Activated CD4-positive, alpha-beta T cell treated with anti-CD3 and anti-CD28 coated beads, Interleukin-10, Interleukin-2, amounts not matched to agents 100 ng/mL and 50 ng/mL, durations not matched to agents 16 hours and 8 hours (primary cell): ENCODE results near the gene SSTR4.
"Not testable (repeated sequence)": the region's sequence is repeated elsewhere in the genome, so short reads cannot be mapped to it uniquely, and the experiment has no call there.

Experiments used
- DNase-seq: peaks from one replicate; pipeline ENCODE4 v3.0.0-alpha.2; 2020

Gene SSTR4

DNA sequence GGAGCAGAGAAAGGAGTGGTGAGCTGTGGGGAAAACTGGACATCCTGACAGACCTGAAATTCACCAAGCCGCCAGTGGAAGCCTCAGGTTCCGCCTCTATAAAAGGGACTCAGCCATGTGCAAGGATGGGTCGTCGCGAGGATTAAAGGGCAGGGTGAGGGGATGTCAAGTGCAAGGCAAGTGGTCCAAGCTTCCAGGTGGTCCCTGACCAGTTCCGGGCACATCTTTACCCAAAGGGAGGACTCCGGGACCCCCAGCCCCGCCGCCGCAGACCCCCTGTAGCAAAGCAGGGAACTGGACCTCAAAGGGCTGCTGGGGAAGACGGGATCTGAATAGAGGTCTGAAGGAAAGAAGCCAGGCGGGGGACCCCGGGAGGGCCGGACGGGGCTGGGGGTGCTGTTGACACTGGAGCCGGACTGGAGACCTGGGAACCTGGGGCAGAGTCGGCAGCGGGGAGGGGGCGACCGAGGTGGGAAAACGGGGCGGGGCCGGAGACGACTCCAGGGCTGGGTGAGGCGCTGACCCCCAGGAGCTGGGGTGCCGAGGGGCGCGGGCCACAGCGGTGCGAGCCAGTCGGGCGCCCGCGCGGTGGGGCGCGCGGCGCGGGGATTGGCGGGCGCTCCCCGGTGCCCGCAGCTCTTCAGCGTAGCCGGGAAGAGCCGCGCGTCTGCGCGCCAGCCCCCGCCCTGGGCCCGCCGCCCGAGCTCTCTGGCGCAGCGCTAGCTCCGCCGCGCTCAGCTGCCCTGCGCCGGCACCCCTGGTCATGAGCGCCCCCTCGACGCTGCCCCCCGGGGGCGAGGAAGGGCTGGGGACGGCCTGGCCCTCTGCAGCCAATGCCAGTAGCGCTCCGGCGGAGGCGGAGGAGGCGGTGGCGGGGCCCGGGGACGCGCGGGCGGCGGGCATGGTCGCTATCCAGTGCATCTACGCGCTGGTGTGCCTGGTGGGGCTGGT, at the start of gene SSTR4:
Gene SSTR4 (plus strand): TSS at position 592 of the 951 bp plus-strand sequence. CDS start 172 bp downstream, at position 764.
- no peak for DNase-seq

GRCh38 chr20:22986601-22987000, 48.5 kb upstream of the SSTR4 start:
- DNase-seq = no peak

DNA sequence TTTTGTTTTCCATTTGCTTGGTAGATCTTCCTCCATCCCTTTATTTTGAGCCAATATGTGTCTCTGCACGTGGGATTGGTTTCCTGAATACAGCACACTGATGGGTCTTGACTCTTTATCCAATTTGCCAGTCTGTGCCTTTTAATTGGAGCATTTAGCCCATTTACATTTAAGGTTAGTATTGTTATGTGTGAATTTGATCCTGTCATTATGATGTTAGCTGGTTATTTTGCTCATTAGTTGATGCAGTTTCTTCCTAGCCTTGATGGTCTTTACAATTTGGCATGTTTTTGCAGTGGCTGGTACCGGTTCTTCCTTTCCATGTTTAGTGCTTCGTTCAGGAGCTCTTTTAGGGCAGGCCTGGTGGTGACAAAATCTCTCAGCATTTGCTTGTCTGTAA, 43.7 kb upstream of the SSTR4 start:
- DNase-seq = not testable (repeated sequence)

DNA sequence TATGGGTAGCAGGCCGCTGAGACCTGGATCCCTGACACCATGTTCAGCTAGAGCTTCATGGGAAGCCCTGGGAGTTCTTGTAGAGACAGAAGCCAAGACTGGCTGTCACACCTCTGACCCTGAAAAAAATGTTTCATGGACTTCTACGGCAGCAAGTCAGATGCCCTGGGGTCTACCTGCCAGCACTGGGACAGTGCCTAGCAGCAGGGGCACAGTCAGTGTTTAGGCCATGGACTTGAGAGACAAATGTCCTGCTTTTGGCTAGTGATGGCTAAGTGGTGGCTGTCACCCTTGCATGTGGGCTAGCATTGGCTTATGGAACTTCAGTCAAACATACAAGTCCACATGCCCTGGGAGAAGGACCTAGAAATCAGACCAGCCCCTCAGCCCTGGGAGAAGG, 41.3 kb upstream of the SSTR4 start:
- no peak for DNase-seq

GRCh38 chr20:22995923-22996322, 39.2 kb upstream of the SSTR4 start:
- no peak for DNase-seq

GRCh38 chr20:22998476-22998875, 36.6 kb upstream of the SSTR4 start:
- DNase-seq = no peak

DNA sequence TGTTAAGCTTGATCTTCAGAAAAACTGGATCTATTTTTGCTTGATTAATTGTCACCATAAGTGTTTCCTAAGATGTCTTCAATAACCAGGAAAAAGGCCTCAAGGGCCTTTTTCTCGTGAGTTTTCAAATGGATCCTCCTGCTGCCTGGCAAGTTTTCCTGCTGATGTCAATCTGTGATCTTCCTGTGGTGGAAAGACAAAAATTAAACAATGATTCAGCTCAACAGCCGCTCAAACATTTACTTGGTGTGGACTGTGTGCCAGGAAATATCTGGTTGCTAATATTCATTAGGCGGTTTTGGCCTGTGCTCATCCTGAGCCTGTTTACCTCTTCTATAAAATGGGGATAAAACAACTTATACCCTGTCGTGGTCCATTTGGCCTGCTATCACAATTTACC, 35.4 kb upstream of the SSTR4 start:
- DNase-seq = no peak

DNA sequence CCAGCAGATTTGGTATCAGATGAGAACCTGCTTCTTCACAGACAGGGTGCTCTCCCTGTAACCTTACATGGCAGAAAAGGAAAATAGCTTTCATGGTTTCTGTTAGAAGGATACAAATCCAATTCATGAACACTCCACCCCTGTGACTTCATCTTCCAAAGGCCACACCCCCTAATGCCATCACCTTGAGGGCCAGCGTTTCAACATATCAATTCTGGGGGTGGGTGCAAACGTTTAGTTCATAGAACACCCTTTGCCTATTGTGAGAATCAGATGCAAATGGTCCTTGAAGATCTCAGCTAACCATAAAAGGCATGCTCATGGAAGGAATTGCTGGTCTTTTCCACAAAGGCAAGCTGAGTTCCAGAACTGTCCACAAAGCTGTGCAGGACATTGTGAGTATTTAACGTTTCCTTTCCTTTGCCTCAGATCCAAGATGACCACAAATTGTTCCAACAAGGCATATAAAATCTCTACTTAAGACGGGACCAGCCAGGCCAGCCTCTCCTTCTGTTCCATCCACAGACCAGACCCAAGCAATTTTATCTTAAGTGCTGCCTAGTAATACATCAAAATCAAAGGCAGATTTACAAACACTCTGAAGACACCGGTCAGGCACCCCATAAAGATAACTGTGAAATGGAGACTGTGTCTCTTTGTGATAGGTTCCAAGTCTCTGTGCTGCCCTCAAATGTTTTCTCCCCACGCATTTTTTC, 34.7 kb upstream of the SSTR4 start:
- DNase-seq = no peak

DNA sequence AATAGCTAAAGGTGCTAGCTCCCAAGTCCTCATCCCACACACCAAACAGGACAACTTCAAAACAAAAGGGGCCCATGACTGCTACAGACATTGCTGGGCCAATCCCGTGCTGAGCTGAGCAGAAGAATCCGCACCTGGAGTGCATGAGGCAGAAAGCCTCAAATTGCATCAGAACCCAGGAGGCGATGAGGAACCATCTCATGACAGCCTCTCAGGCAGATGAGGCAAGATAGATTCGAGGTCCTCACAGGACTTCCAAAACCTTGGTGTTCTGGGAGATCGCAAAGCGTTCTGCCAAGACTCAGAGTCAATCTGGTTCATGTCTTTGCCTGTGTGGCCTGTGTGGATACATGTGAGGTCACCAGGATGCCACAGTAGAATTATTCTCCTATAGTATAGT, 32.8 kb upstream of the SSTR4 start:
- DNase-seq = no peak

GRCh38 chr20:23003077-23003635, 32.0 kb upstream of the SSTR4 start:
- no peak for DNase-seq

DNA sequence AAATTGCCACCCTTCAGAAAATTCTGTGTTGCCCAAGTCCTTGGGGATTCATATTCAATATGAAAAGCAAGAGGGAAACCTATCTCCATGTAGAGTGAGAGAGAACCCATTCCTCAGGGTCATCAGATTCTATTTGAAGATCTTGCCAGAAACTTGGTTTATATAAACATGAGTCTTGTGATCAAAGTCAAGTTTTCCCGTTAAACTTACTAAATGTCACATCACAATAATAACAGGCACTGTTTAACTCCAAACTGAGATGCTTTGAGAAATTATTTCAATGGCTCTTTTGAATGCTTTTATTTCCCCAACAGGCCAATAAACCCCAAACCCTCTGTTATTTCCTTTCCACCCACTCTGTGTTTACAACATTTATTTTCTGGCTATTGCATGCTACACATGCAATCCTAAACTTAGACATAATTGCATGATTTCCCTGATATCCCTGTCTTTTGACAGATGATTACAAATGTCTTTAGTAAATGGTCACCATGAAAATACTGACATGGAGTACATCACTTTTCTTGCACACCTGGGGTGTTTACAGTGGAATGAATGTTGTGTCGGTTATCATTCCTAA, 31.1 kb upstream of the SSTR4 start:
- no peak for DNase-seq

DNA sequence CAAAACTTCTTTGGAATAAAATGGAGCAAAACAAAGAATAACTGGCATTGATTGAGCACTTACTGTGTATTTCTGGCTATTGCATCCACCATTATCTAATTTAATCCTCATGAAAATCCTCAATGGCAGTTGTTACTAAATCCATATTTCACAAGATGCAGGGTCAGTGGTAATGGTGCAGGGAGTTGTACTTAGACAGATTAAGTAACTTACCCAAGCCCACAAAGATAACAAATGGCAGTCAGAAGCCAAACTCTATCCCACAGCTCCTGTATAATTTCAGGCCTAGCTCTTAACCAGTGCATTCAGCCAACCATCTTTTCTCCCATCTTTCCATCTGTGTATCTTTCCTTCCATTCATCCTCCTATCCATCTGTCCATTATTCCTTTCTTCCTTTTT, 29.3 kb upstream of the SSTR4 start:
- DNase-seq = no peak

GRCh38 chr20:23007462-23007861, 27.6 kb upstream of the SSTR4 start:
- DNase-seq = no peak

DNA sequence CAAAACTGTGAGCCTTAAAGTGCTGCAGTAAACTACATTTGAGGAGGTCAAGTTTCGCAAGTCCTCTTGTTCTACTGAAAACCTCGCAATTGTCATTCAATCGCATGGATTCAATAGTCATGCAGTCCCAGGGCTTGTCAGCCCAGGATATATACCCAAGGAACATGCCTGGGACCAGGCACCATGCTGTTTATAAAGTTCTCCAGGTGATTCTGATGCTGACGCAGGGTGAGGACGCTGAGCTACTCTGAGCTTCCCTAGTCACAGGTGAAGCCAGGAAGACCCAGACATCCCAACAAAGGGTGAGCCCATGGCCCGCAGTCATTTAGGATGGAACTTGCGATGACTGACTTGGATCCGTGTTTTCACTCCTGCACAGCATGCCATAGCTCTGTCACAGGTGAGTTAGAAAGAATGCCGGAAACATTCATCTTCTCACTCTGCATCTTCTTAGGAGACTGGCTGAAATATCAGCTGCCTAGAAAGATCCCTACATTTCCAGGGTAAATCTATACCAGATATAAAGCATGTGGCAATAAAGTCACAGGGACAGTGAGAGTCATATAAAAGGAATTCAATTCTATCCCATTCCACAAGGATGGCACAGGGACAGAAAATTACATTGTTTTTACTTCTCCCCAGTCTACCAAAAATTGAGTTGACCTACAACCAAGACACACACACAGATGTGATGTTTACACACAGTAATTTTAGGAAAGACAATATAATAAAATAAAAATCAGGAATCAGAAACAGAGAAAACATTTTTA, 27.0 kb upstream of the SSTR4 start:
- DNase-seq = no peak

- DNase-seq = no peak
Observed at GRCh38 chr20:23008667-23009066, 26.4 kb upstream of the SSTR4 start.

DNA sequence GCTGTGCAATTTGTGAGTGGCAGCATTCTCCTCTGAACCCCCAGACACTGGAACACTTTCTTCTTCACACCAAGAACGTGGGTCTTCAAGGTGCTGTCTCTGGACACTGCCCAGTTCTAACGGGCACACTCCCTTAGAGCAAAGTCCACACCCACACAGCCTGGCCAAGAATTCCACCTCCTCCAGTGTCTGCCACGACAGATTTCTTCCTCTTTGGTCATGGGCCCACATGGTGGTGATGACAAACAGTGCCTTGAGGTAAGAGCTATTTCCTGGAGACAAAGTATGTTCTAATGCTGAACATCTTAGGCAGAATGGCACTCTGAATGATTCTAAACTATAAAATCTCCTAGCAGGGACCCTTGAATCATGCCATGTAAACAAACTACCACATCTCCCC, 25.5 kb upstream of the SSTR4 start:
- no peak for DNase-seq

DNA sequence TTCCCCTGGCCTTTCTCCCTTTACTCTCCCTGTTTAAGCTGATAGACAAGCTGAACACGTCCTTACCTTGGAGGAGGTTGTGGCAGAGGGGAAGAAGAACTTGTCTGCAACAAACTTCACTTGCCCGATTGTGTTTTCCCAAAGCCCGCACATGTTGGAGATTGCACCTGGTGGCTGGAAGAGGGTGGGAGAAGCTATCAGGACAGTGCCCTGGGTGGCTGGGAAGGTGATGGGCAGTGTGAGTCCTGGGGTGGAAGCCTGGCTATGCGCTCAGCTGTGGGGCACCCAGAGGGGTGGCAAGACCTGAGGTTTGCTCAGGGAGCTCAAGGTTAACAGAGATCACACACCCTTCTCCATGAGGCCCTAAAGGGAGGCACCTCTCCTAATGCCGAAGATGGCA, 25.0 kb upstream of the SSTR4 start:
- no peak for DNase-seq

- DNase-seq = no peak
Observed at GRCh38 chr20:23011008-23011721, 23.9 kb upstream of the SSTR4 start.

- no peak for DNase-seq
Observed at GRCh38 chr20:23013429-23013828, 21.7 kb upstream of the SSTR4 start.

- no peak for DNase-seq
Observed at GRCh38 chr20:23017516-23017915, 17.6 kb upstream of the SSTR4 start.

GRCh38 chr20:23018432-23018831, 16.7 kb upstream of the SSTR4 start:
- no peak for DNase-seq

DNA sequence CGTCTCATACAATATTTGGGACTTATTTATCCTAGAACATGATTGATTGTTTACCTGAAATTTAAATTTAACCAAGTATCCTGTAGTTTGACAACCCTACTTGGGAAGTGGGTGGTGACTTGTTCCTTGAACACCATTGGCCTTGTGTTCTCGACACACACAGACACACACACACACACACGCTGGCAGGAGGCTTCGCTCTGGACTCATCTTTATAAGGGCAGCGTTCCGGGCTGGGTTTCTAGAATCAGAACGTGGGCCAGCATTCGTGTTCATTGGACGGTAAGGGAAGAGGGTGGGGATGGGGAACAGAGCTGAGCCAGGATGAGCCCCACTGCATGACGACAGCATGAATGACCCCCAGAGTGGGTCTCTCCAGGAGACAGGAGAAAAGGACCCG, 16.2 kb upstream of the SSTR4 start:
- no peak for DNase-seq
